ENCODE measurements around the gene GLP2R. TPM values are rescaled to one million over a fixed set of nuclear protein-coding genes. Genes with fewer than 3 reads are reported as not detected.

Gene GLP2R
- total and polyA plus RNA-seq, 2 experiments from 2014 or later, result not detected

- no peak overlapping the region for H3K27ac ChIP-seq (ENCODE audit: low read depth)
- H3F3A ChIP-seq (replicated peaks; ENCODE audit: low read depth), result no peaks in the 10 kb centered on the region
- peak overlapping the region; percentile 99 for H2AFZ ChIP-seq
Observed at GRCh38 chr17:9837551-9838471, 12.1 kb downstream of the GLP2R start.

More at GRCh38 chr17:9837551-9838471, 12.1 kb downstream of the GLP2R start:
- Mint-ChIP-seq H3K4me1 (peaks cover 18% of the 10 kb centered on the region), H3K9me3 (no peaks in the 10 kb centered on the region; the same call in 2 of the 3 replicates), H3K27ac (no peak overlapping the region), H3K27me3 (ENCODE audit: insufficient read depth, low read depth, poor library complexity) (peaks cover 10% of the 10 kb centered on the region), H3K36me3 (ENCODE audit: low read depth) (no peaks in the 10 kb centered on the region; the same call in 2 of the 3 replicates), H3K4me3 (no peak overlapping the region)
- peak; percentile 24; the same call in 1 of the 3 replicates for ATAC-seq
- Histone ChIP-seq H4K20me1 (replicated peaks; ENCODE audit: insufficient read depth) (no peaks in the 10 kb centered on the region), H3K4me3 (no peak overlapping the region), H3K4me2 (peak overlapping the region; percentile 60), H3K4me1 (ENCODE audit: insufficient read depth) (peaks cover 12% of the 10 kb centered on the region), H3K36me3 (ENCODE audit: insufficient read depth) (no peaks in the 10 kb centered on the region), H3K79me2 (replicated peaks; ENCODE audit: insufficient read depth) (no peaks in the 10 kb centered on the region), H3K27me3 (ENCODE audit: insufficient read depth) (no peaks in the 10 kb centered on the region), H3K9me2 (ENCODE audit: insufficient read depth) (peaks cover 7% of the 10 kb centered on the region; the same call in 1 of the 2 replicates)
- TF ChIP-seq REST (IDR thresholded peaks at IDR 0.05; ENCODE audit: unreplicated experiment) (no peak), ZNF462 (CRISPR knock-in tag; IDR thresholded peaks at IDR 0.05) (no peak), POLR2AphosphoS5 (IDR thresholded peaks at IDR 0.05; ENCODE audit: low read depth) (no peak), JUNB (IDR thresholded peaks at IDR 0.05; ENCODE audit: unreplicated experiment) (no peak), EZH2 (IDR thresholded peaks at IDR 0.05; ENCODE audit: low read depth, unreplicated experiment) (no peak), CTCF (conservative IDR thresholded peaks at IDR 0.05; ENCODE audit: low read depth in 2 of 2) (no peak), ETS1 (IDR thresholded peaks at IDR 0.05) (no peak)
- peak; percentile 10 for DNase-seq (ENCODE audit: low spot score)
